Sigmoid colon (tissue), 7 donors: ENCODE measurements around the gene ETNPPL. TPM values are rescaled to one million over a fixed set of nuclear protein-coding genes. Genes with fewer than 3 reads are reported as not detected.

Experiments
- DNase-seq: peaks from one replicate; pipeline ENCODE4 v3.0.0-alpha.2; 2019
- H3K27ac ChIP-seq, 4 donors: fragments of 200-600 bp; sonication (generic); one replicate each; pipeline ENCODE4 v1.5.1; 2016 to 2019; ENCODE audit warnings: mild to moderate bottlenecking in 1 of 4
- H3K27me3 ChIP-seq, 3 donors: fragments of 200-600 bp; sonication (generic); one replicate each; pipeline ENCODE4 v1.5.1; 2019; ENCODE audit warnings: mild to moderate bottlenecking in 1 of 3
- H3K36me3 ChIP-seq, 4 donors: fragments of 200-600 bp; sonication (generic); one replicate each; pipeline ENCODE4 v1.5.1; 2016 to 2019
- H3K4me1 ChIP-seq, 4 donors: fragments of 200-600 bp; sonication (generic); one replicate each; pipeline ENCODE4 v1.5.1; 2017 to 2019
- H3K4me3 ChIP-seq, 4 donors: fragments of 200-600 bp; sonication (generic); one replicate each; pipeline ENCODE4 v1.5.1; 2017 to 2019; ENCODE audit warnings: mild to moderate bottlenecking in 2 of 4, moderate library complexity in 1 of 4
- H3K9me3 ChIP-seq, 4 donors: fragments of 200-600 bp in 3 of 4; sonication (generic) in 3 of 4; one replicate each; pipeline versions ENCODE4 v1.5.1 to v1.6.1; 2013 to 2019
- EP300 ChIP-seq, 4 donors: sonication (generic); formaldehyde crosslinking; IDR thresholded peaks; one replicate each; pipeline ENCODE4 v1.6.1; 2017; ENCODE audit warnings: antibody characterized with exemption in 4 of 4
- POLR2A ChIP-seq, 2 donors: fragments of 450-650 bp; IDR thresholded peaks; one replicate each; pipeline ENCODE4 v1.6.1; 2016; ENCODE audit warnings: antibody characterized with exemption in 2 of 2, mild to moderate bottlenecking in 2 of 2, moderate library complexity in 2 of 2
- POLR2AphosphoS5 ChIP-seq, 4 donors: sonication (generic); formaldehyde crosslinking; IDR thresholded peaks; one replicate each; pipeline ENCODE4 v1.6.1; 2017; ENCODE audit warnings: antibody characterized with exemption in 4 of 4
- WGBS, 2 donors: extraction: QIAGEN DNeasy Blood & Tissue Kit; methylation state at CpG; one replicate each; pipeline ENCODE4 v1.1.7; 2013; 5-methylcytosine and 5-hydroxymethylcytosine counted together
- intact Hi-C: fragments of 100-400 bp; cut with DNase I; formaldehyde crosslinking; loops from one replicate; pipeline ENCODE4 v1.15.1; 2023
- polyA plus RNA-seq, 3 donors: library from polyadenylated mRNA; stranded (reverse); fragments of 200-250 nt; gene quantifications; one replicate each; pipeline ENCODE4 v1.2.3, GENCODE V29; 2013
- total RNA-seq, 4 donors: library from RNA; depleted of rRNA; stranded (reverse); fragments of >200 nt; gene quantifications; one replicate each; pipeline ENCODE4 v1.1.0, GENCODE V29; 2016
- TF ChIP-seq, protein P1 (sequence below), 4 experiments: fragments of 450-650 bp in 3 of 4; fragments of 200-600 bp in 1 of 4; IDR thresholded peaks; one replicate each; pipeline ENCODE4 v1.5.1; 2016 to 2019; ENCODE audit warnings: antibody characterized with exemption in 4 of 4, mild to moderate bottlenecking in 3 of 4, moderate library complexity in 2 of 4
- donor health status: healthy with polysubstance abuse.
- donor health status: Bipolar disorder and iron deficiency.
- donor health status: healthy.

Gene ETNPPL
- total and polyA plus RNA-seq, 7 donors: 0.36 TPM; not detected in 6

DNA sequence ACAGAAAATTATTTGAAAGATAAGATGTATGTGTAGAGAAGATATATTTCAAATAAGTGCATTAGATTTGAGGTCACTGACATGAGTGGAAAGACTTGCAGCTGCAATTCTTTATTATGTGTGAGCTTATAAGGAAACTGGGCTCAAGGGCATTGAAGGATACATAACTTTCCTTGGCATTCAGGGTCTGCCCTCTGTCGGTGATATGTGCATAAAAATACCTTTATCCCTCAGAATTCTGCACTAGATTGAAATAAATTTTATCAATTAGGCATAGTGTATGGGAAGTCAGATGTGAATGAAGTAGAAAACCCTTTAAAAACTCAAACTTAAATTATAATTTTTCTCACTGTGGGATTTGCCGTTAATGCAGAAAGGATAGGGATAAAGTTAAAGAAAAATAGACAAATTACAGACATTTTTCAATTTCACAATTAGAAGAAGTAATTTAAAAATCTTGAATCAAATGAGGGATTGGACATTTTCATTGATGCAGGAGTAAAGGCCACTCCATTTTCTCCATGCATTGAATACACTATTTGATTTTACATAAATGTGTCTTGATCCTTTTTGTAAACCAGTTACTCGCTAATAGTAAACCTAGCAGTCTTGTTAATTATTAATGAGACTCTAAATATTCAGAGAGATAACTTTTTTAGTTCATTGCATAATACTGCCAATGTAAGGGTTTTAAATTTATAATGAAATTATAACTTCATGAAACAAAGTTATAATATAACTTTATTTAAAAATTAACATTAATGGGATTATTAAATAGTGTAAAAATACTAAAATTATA is 21.0 kb upstream of the ETNPPL start:
- H3K9me3 ChIP-seq: no peaks in the 10 kb centered on the region
- DNase-seq: no peak
- WGBS, 2 donors: 60 to 66% methylated on average over 3 of the region's 3 CpGs
- no peaks in the 10 kb centered on the region for H3K4me1 ChIP-seq
- no peaks in the 10 kb centered on the region for H3K36me3 ChIP-seq
- TF ChIP-seq POLR2A (IDR thresholded peaks at IDR 0.05) (no peak), POLR2AphosphoS5 (IDR thresholded peaks at IDR 0.05) (no peak), EP300 (IDR thresholded peaks at IDR 0.05) (no peak)
- TF ChIP-seq, protein P1, sequence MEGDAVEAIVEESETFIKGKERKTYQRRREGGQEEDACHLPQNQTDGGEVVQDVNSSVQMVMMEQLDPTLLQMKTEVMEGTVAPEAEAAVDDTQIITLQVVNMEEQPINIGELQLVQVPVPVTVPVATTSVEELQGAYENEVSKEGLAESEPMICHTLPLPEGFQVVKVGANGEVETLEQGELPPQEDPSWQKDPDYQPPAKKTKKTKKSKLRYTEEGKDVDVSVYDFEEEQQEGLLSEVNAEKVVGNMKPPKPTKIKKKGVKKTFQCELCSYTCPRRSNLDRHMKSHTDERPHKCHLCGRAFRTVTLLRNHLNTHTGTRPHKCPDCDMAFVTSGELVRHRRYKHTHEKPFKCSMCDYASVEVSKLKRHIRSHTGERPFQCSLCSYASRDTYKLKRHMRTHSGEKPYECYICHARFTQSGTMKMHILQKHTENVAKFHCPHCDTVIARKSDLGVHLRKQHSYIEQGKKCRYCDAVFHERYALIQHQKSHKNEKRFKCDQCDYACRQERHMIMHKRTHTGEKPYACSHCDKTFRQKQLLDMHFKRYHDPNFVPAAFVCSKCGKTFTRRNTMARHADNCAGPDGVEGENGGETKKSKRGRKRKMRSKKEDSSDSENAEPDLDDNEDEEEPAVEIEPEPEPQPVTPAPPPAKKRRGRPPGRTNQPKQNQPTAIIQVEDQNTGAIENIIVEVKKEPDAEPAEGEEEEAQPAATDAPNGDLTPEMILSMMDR (IDR thresholded peaks at IDR 0.05): no peak
- H3K27me3 ChIP-seq: no peaks in the 10 kb centered on the region
- H3K4me3 ChIP-seq: no peak overlapping the region
- no peak overlapping the region for H3K27ac ChIP-seq
- intact Hi-C loops: no loop called here

DNA sequence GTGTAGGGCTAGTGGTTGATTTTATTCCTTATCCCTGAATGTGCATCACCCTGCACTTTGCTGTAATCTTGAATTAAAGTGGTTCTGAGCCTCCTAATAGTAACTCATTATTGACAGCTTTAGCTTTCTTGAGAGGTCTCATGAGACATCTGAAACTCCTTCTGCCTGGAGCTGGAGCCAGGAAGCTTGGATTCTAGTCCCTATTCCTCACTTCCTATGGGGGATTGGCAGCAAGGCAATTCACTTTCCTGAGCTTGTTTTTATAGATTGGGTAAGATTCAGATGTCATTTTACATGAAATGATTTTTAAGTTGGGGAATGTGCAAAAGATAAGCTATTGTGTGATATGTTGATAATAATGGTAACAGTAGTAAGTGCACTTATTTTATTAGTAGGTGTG is 17.1 kb upstream of the ETNPPL start:
- Histone ChIP-seq H3K4me3 (no peak overlapping the region), H3K27ac (no peak overlapping the region), H3K27me3 (no peaks in the 10 kb centered on the region), H3K4me1 (no peaks in the 10 kb centered on the region), H3K9me3 (no peaks in the 10 kb centered on the region), H3K36me3 (no peaks in the 10 kb centered on the region)
- intact Hi-C loops: no loop called here
- TF ChIP-seq POLR2A (IDR thresholded peaks at IDR 0.05) (no peak), EP300 (IDR thresholded peaks at IDR 0.05) (no peak), POLR2AphosphoS5 (IDR thresholded peaks at IDR 0.05) (no peak)
- TF ChIP-seq, protein P1 (IDR thresholded peaks at IDR 0.05): no peak
- no peak for DNase-seq

DNA sequence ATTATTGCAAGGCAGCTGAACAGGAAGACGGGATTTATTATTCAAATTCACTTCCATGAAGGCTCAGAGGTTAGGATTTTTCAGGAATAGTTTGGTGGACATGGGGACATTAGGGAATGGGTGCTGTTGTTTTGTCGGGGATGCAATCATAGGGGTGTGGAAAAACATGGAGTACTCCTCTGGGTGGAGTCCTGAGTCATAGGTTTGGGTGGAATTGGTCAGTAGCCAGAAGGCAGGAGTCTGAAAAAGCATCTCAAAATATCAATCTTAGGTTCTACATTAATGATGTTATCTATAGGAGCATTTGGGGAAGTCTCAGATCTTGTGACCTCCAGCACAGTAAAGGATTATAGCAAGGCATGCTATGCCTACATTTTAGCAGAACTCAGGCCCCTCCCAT is 14.5 kb upstream of the ETNPPL start:
- 79 to 87% methylated on average over 2 of the region's 2 CpGs for WGBS, 2 donors
- intact Hi-C loops: no loop called here
- Histone ChIP-seq H3K9me3 (no peaks in the 10 kb centered on the region), H3K4me1 (no peaks in the 10 kb centered on the region), H3K27ac (no peak overlapping the region), H3K27me3 (no peaks in the 10 kb centered on the region), H3K36me3 (no peaks in the 10 kb centered on the region), H3K4me3 (no peak overlapping the region)
- TF ChIP-seq POLR2A (IDR thresholded peaks at IDR 0.05) (no peak), POLR2AphosphoS5 (IDR thresholded peaks at IDR 0.05) (no peak), EP300 (IDR thresholded peaks at IDR 0.05) (no peak)
- TF ChIP-seq, protein P1 (IDR thresholded peaks at IDR 0.05): no peak
- DNase-seq: no peak

DNA sequence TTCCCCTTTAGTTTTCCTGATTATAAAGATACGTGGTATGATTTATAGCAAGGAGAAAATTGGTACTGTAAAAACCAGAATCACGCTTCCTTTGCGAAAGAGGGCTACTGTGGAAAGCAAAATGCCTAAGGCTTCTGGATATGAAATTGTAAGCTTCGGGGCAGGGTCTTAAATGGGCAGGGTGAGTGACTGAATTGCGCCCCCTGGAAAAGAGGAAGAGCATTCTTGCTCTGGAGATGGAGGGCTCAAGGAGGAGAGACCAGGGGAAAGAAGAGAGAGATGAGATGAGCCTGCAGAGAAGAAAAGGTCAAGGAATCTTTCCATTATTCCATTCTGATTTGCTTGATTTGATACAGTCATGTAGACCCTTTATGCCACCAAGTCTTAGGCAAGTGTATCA is 13.1 kb upstream of the ETNPPL start:
- intact Hi-C loops: no loop called here
- no peaks in the 10 kb centered on the region for H3K9me3 ChIP-seq
- 55 to 79% methylated on average over 5 of the region's 5 CpGs for WGBS, 2 donors

More for the DNA sequence above, 13.1 kb upstream of the ETNPPL start:
- H3K27me3 ChIP-seq: no peaks in the 10 kb centered on the region
- H3K4me3 ChIP-seq: no peak overlapping the region
- TF ChIP-seq, protein P1 (IDR thresholded peaks at IDR 0.05): no peak
- no peak for TF ChIP-seq EP300 (IDR thresholded peaks at IDR 0.05)
- no peak for TF ChIP-seq POLR2A (IDR thresholded peaks at IDR 0.05)
- TF ChIP-seq POLR2AphosphoS5 (IDR thresholded peaks at IDR 0.05): no peak
- no peaks in the 10 kb centered on the region for H3K4me1 ChIP-seq
- H3K36me3 ChIP-seq: no peaks in the 10 kb centered on the region
- no peak overlapping the region for H3K27ac ChIP-seq
- DNase-seq: no peak
